Lung (tissue), 12 donors: ENCODE results near the gene PINLYP. TPM values are rescaled to one million over a fixed set of nuclear protein-coding genes. Genes with fewer than 3 reads are reported as not detected.

ENCODE experiments used
- ATAC-seq: fragments of 200-7000 bp; cut with Tn5 transposase; one replicate; pipeline ENCODE4 v1.9.1; 2020; ENCODE audit warnings: moderate number of reproducible peaks; ENCODE audit not compliant: insufficient read depth, low FRiP score
- DNase-seq, 3 donors: peaks; one replicate each; pipeline ENCODE4 v3.0.0-alpha.2; 2013 to 2017
- H3K27ac ChIP-seq, 2 donors: one replicate each; pipeline ENCODE4 v1.5.1; 2013; ENCODE audit warnings: mild to moderate bottlenecking in 2 of 2, moderate library complexity in 2 of 2, control low read depth in 1 of 2, inconsistent platforms in 1 of 2, low read depth in 1 of 2, low read length in 1 of 2
- H3K27me3 ChIP-seq, 3 donors: one replicate each; pipeline ENCODE4 v1.5.1; 2013; ENCODE audit warnings: low read length in 2 of 3; ENCODE audit not compliant: control insufficient read depth in 3 of 3, insufficient read depth in 3 of 3
- H3K36me3 ChIP-seq, 4 donors: one replicate each; pipeline ENCODE4 v1.5.1; 2013; ENCODE audit warnings: low read length in 4 of 4, mild to moderate bottlenecking in 1 of 4, moderate library complexity in 1 of 4; ENCODE audit not compliant: control insufficient read depth in 4 of 4, insufficient read depth in 4 of 4
- H3K4me1 ChIP-seq, 5 donors: one replicate each; pipeline ENCODE4 v1.5.1; 2013; ENCODE audit warnings: low read length in 5 of 5, mild to moderate bottlenecking in 2 of 5, moderate library complexity in 1 of 5; ENCODE audit not compliant: control insufficient read depth in 5 of 5, insufficient read depth in 5 of 5
- H3K4me3 ChIP-seq: one replicate; pipeline ENCODE4 v1.5.1; 2013; ENCODE audit warnings: mild to moderate bottlenecking, control low read depth, moderate library complexity
- H3K9ac ChIP-seq, 2 donors: one replicate each; pipeline ENCODE4 v1.5.1; 2013; ENCODE audit warnings: low read length in 2 of 2, control low read depth in 1 of 2; ENCODE audit not compliant: insufficient read depth in 1 of 2
- H3K9me3 ChIP-seq, 4 donors: one replicate each; pipeline ENCODE4 v1.5.1; 2013; ENCODE audit warnings: low read length in 3 of 4, mild to moderate bottlenecking in 1 of 4, moderate library complexity in 1 of 4; ENCODE audit not compliant: control insufficient read depth in 4 of 4, insufficient read depth in 3 of 4
- WGBS, 2 donors: extraction: QIAGEN DNeasy Blood & Tissue Kit; methylation state at CpG; one replicate each; pipeline ENCODE4 v1.1.7; 2013; 5-methylcytosine and 5-hydroxymethylcytosine counted together
- polyA plus RNA-seq, 2 donors: library from polyadenylated mRNA; stranded (reverse); fragments of 200-250 nt; gene quantifications; one replicate each; pipeline ENCODE4 v1.2.1, GENCODE V29; 2013
- total RNA-seq, 2 donors: library from RNA; depleted of rRNA in 1 of 2; stranded (reverse); fragments of >200 nt in 1 of 2; gene quantifications; one replicate each; pipeline ENCODE4 v1.2.1, GENCODE V29; 2014 to 2021
- TF ChIP-seq, protein P1 (sequence below): IDR thresholded peaks from 2 replicates; pipeline ENCODE4 v1.5.1; 2012; ENCODE audit warnings: mild to moderate bottlenecking; ENCODE audit errors: control extremely low read depth, extremely low read depth
- donor health status: control.
- donor health status: control.
- donor health status: Bipolar disorder and iron deficiency.
- donor health status: healthy.
- donor health status: DM: yes; HTN: yes; CAD: no.

The PINLYP gene
- total and polyA plus RNA-seq, 4 donors: 6.1 to 14.2 (median 8.4) TPM

DNA sequence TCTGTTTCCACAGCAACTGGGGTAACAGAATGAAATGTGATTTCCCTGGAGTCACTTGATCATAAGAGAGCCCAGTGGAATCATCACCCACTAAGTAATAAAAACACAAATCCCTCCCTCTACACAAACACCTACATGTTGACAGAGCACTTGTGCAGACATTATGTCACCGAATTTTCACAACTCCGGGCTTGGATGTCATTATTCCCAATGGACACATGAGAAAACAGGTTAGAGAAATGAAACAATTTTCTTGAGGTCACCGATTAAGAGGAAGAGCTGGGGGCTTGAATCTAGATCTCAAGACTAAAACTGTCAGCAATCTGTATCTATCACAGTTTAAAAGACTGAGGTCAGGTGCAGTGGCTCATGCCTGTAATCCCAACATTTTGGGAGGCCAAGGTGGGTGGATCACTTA lies 3.4 kb upstream of the PINLYP start:
- Histone ChIP-seq H3K9me3 (no peaks in the 10 kb centered on the region), H3K4me1 (peaks cover 3 to 16% (median 6%) of the 10 kb centered on the region in 5 donors), H3K27me3 (no peaks in the 10 kb centered on the region), H3K9ac (no peak overlapping the region), H3K36me3 (peaks cover 0 to 3% (median 1%) of the 10 kb centered on the region in 4 donors), H3K27ac (no peak overlapping the region), H3K4me3 (no peak overlapping the region)
- DNase-seq (no peak), ATAC-seq (no peak)
- 68 to 88% methylated on average over 3 of the region's 3 CpGs for WGBS, 2 donors
- TF ChIP-seq, protein P1, sequence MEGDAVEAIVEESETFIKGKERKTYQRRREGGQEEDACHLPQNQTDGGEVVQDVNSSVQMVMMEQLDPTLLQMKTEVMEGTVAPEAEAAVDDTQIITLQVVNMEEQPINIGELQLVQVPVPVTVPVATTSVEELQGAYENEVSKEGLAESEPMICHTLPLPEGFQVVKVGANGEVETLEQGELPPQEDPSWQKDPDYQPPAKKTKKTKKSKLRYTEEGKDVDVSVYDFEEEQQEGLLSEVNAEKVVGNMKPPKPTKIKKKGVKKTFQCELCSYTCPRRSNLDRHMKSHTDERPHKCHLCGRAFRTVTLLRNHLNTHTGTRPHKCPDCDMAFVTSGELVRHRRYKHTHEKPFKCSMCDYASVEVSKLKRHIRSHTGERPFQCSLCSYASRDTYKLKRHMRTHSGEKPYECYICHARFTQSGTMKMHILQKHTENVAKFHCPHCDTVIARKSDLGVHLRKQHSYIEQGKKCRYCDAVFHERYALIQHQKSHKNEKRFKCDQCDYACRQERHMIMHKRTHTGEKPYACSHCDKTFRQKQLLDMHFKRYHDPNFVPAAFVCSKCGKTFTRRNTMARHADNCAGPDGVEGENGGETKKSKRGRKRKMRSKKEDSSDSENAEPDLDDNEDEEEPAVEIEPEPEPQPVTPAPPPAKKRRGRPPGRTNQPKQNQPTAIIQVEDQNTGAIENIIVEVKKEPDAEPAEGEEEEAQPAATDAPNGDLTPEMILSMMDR: no peak

DNA sequence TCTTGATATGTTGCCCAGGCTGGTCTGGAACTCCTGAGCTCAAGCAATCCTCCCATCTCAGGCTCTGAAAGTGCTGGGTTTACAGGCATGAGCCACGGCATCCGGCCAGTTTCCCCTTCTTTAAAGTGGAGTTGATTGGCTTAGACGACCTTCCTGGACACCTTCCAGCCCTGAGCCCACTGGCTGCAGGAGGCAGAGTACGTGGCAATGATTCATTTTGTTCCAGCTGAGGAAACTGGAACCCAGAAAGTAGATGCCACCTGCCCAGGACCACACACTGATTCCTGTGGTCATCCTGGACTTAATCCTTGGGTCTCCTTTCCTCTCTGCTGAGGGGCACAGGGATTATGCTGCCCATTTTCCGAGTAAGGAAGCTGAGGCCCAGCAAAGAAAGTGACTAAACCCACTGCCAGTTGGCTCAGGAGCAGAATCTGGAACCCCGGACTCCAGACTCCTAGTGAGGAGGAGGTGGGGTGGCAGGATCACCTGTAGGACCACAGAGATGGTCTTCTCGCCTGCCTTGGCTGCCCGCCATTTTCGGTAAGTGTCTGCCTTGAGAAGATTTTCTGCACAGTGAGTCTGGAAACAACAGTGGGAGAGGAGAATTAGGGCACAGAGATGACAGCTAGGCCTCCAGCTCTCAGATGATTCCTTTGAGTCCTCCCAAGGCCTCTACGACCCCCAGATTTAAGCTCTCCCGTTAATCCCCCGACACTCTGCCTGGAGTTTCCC lies 1.0 kb upstream of the PINLYP start:
- Histone ChIP-seq H3K4me3 (peak overlapping the region; percentile 75), H3K27ac (peak overlapping the region; percentile 56 to 93), H3K9ac (peak overlapping the region; percentile 91 to 100), H3K9me3 (no peaks in the 10 kb centered on the region), H3K36me3 (peaks cover 0 to 3% (median 1%) of the 10 kb centered on the region in 4 donors), H3K27me3 (no peaks in the 10 kb centered on the region), H3K4me1 (peaks cover 3 to 17% (median 6%) of the 10 kb centered on the region in 5 donors)
- whole genome bisulfite sequencing, 2 donors: 25 to 38% methylated on average over 12 of the region's 12 CpGs
- TF ChIP-seq, protein P1: no peak
- ATAC-seq: no peak
- DNase-seq: no peak

DNA sequence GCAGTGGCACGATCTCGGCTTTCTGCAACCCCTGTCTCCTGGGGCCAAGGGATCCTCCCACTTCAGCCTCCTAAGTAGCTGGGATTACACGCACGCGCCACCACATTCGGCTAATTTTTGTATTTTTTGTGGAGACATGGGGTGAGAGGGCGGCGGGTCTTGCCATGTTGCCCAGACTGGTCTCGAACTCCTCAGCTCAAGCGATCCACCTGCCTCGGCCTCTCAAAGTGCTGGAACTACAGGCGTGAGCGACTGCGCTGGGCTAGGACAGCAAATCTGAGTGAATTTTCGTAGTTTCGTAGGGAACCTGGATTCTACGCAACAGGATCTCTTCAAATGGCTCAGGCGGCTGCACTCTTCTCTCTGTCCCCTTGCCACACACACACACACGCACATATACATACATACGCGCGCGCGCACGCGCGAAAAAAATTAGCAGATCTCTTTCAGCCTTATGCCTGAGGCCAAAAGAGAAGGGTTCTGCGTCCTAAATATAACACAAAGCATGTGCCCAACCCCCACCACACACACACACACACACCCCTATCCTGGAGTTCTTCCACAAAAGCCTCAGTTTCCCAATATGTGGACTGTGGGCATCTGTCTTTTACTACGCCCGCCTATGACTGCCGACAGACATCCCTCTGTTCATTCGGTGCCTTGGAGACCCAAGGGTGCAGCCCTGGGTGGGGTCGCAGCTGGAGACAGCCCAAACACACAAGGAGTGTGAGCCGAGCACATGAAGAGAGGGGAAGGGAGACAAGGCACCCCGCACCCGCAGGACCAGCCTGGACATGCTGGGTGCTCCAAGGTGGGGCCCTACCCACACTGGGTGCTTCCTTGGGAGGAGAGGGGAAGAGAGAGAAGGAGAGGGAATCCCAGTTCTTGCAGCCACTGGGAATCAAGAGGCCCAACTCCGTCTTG lies 616 bp downstream of the PINLYP start:
- Histone ChIP-seq H3K4me3 (peak overlapping the region; percentile 5), H3K4me1 (peaks cover 3 to 27% (median 12%) of the 10 kb centered on the region in 5 donors), H3K9ac (peak overlapping the region; percentile 69 to 91), H3K36me3 (peaks cover 0 to 2% (median under 1%) of the 10 kb centered on the region in 4 donors), H3K27ac (peak overlapping the region; percentile 35 to 48), H3K27me3 (no peaks in the 10 kb centered on the region), H3K9me3 (no peaks in the 10 kb centered on the region)
- DNase-seq (peak; percentile 34 to 47 (median 40)), ATAC-seq (no peak)
- 66 to 67% methylated on average over 37 of the region's 37 CpGs for whole genome bisulfite sequencing, 2 donors
- TF ChIP-seq, protein P1: no peak
